NCI-H82 treated with DMSO at 0.1 percent for 48 hours (cell line): ENCODE data around the gene TEX13A.

Experiments used
- DNase-seq: peaks from one replicate; lab custom pipeline; 2025; ENCODE audit not compliant: unreplicated experiment; lab: John Stamatoyannopoulos, UW

Gene TEX13A

DNA sequence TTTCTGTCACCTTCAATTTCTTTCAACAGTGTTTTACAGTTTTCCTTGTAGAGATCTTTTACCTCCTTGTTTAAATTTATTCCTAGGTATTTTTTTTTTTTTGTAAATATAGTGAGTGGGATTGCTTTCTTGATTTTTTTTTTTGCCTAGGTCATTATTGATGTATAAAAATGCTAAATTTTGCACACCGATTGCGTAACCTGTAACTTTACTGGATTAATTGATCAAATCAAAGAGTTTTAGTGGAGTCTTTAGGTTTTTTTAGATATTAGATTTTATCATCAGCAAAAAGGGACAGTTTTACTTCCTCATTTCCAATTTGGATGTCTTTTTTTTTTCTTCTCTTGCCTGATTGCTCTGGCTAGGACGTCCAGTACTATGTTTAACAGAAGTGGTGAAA, 40.9 kb downstream of the TEX13A start:
- DNase-seq = no peak

DNA sequence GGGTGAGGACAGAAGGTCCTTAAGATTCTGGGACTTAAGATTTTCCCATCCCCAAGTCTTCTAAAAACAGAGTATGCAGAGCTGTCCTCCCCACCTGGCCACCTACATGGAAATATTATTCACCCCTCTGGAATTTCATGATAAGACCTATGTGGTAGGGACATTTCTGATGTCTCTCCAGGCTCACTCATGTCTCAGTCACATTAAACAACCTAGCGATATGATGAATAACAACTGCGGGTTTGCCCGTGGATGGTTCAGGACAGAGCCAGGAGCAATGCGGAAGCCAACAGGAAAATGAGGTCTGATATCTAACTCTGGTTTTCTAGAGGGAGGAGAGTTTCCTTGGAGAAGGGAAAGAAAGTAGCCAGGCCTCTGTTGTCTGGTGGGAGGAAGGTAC, 47.4 kb downstream of the TEX13A start:
- DNase-seq = no peak
